AG04449 (cell line): ENCODE measurements around the gene TOM1.
A peak's percentile ranks its signal among the peaks of the same experiment; 100 is the strongest.

Experiments
- CTCF ChIA-PET: fragments of 350-600 bp; formaldehyde crosslinking; extraction: SDS; loops from one replicate; lab custom pipeline; 2021; ENCODE audit warnings: antibody characterized with exemption; lab: Yijun Ruan, JAX
- POLR2A ChIA-PET: fragments of 400-600, 350-600 bp; formaldehyde crosslinking; extraction: SDS; loops from one replicate; lab custom pipeline; 2020; ENCODE audit warnings: antibody characterized with exemption, inconsistent platforms; lab: Yijun Ruan, JAX
- DNase-seq: peaks from one replicate; pipeline ENCODE4 v3.0.0-alpha.2; 2010; ENCODE audit warnings: low read depth, low spot score
- H3K4me3 ChIP-seq: 2 replicates; pipeline ENCODE4 v1.5.1; 2011; ENCODE audit warnings: low read depth, mild to moderate bottlenecking, control low read depth, low read length
- TF ChIP-seq, protein P1 (sequence below): IDR thresholded peaks from one replicate; pipeline ENCODE4 v1.5.1; 2011; ENCODE audit warnings: mild to moderate bottlenecking, moderate library complexity, low read length, control low read depth, inconsistent platforms; ENCODE audit not compliant: insufficient read depth; ENCODE audit errors: missing control alignments

TOM1 gene

DNA sequence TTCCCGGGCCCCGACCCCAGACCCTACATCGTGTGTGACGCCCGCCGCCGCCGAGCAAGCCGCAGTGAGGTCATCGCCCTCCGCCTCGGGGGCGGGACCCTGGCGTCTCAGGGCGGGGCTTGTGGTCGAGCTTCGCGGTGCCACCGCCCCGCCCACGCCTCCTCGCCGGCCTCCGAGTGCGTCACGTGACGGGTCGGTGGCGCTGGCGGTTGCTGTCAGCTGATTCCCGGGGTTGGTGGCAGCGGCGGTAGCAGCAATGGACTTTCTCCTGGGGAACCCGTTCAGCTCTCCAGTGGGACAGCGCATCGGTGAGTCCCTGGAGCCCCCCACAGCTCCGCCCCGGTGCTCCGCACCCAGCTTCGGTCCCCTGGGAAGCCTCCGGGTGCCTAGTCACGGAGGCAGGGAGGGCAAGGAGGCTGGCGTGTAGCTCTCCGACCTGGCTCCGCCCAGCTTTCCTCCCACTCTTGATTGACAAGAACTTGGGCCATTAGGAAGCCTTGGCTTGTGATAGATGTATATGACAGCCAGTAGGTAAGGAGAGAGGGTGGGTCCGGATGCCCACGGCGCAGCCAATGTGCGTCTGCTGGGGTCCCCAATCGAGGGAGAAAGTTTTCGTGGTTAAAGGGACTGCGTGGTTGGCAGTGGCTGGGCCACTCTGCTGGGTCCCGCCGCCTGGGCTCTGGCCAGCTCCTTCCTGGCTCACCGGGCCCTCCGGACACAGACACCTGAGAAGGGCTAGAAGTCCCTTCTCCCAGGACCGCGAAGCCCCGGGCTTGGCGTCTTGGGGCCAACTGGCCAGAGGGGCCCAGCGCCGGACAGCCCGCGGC, at the start of gene TOM1:
TOM1 (plus strand) TSS at position 222 of the 827 bp plus-strand sequence; CDS start at position 257, 35 bp downstream.
- ChIA-PET POLR2A (interaction anchor here (0.6 to 1.4 kb wide), 5 partner anchors 11 to 51 kb away, joined by 3 to 7 read pairs (median 4); no protein-coding TSS in a partner anchor), CTCF (interaction anchor here (0.9 kb wide), 1 partner anchor 14 kb away, joined by 5 read pairs; no protein-coding TSS in a partner anchor)
- TF ChIP-seq, protein P1, sequence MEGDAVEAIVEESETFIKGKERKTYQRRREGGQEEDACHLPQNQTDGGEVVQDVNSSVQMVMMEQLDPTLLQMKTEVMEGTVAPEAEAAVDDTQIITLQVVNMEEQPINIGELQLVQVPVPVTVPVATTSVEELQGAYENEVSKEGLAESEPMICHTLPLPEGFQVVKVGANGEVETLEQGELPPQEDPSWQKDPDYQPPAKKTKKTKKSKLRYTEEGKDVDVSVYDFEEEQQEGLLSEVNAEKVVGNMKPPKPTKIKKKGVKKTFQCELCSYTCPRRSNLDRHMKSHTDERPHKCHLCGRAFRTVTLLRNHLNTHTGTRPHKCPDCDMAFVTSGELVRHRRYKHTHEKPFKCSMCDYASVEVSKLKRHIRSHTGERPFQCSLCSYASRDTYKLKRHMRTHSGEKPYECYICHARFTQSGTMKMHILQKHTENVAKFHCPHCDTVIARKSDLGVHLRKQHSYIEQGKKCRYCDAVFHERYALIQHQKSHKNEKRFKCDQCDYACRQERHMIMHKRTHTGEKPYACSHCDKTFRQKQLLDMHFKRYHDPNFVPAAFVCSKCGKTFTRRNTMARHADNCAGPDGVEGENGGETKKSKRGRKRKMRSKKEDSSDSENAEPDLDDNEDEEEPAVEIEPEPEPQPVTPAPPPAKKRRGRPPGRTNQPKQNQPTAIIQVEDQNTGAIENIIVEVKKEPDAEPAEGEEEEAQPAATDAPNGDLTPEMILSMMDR = no peak
- DNase-seq = peak; percentile 98
- H3K4me3 ChIP-seq = peak within 1 kb of the TSS; percentile 88

DNA sequence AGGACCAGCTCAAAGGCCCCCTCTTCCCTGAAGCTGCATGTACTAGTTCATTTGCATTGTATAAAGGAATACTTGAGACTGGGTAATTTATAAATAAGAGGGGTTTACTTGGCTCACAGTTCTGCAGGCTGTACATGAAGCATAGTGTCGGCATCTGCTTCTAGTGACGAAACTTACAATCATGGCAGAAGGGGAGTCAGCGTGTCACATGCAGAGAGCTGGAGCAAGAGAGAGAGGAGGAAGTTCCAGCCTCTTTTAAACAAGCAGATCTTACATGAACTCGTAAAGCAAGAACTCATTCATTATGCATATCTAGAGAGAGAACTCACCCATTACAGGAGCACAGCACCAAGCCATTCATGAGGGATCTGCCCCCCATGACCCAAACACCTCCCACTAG, 49.5 kb upstream of the TOM1 start:
- H3K4me3 ChIP-seq = no peak overlapping the region
- CTCF ChIA-PET = no interaction called here
- TF ChIP-seq, protein P1 = no peak
- DNase-seq = no peak
- POLR2A ChIA-PET = no interaction called here

DNA sequence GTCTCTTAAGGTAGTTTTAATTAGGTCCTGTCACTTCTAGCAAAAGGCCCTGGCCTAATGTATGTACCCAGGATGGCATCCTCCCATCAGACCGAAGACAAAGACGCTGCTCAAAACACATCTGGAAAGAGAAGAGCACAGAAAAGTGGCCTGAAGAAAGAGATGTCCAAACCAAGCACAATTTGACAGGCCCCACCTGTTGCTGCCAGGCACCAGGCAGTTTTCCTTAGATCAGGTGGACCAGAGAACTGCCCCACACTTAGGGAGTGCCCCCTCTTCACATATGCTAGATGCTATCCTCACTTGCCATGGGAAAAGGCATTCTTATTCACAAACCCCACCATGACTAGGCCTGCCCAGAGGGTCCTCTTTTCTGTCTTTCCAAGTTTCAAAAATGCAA, 45.7 kb upstream of the TOM1 start:
- POLR2A ChIA-PET = no interaction called here
- CTCF ChIA-PET = interaction anchor here (3.0 kb wide), 1 partner anchor 22 kb away, joined by 9 read pairs; no protein-coding TSS in a partner anchor

DNA sequence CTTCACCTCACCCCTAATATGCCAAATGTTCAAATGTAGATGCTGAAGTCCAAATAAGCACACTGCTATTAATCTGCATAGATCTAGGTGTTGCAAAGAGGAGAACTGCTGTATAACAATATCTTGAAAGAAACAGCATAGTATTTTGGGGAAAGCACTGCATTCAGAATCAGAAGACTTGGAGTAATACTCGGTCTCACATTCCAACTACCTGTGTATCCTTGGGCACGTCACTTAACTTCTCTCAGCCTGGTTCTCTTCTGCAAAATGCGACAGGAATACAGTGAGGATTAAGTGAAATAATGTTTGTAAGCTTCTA, 42.7 kb upstream of the TOM1 start:
- peak overlapping the region; percentile 72 for H3K4me3 ChIP-seq
- DNase-seq = no peak
- POLR2A ChIA-PET = interaction anchor here (0.5 kb wide), 1 partner anchor 104 kb away, joined by 3 read pairs; no protein-coding TSS in a partner anchor
- TF ChIP-seq, protein P1 = no peak
- CTCF ChIA-PET = interaction anchor here (1.5 to 3.8 kb wide), 3 partner anchors 12 to 27 kb away, joined by 4 to 16 read pairs (median 10); no protein-coding TSS in a partner anchor

More for the DNA sequence above, 45.7 kb upstream of the TOM1 start:
- H3K4me3 ChIP-seq = no peak overlapping the region
- TF ChIP-seq, protein P1 = no peak
- no peak for DNase-seq

DNA sequence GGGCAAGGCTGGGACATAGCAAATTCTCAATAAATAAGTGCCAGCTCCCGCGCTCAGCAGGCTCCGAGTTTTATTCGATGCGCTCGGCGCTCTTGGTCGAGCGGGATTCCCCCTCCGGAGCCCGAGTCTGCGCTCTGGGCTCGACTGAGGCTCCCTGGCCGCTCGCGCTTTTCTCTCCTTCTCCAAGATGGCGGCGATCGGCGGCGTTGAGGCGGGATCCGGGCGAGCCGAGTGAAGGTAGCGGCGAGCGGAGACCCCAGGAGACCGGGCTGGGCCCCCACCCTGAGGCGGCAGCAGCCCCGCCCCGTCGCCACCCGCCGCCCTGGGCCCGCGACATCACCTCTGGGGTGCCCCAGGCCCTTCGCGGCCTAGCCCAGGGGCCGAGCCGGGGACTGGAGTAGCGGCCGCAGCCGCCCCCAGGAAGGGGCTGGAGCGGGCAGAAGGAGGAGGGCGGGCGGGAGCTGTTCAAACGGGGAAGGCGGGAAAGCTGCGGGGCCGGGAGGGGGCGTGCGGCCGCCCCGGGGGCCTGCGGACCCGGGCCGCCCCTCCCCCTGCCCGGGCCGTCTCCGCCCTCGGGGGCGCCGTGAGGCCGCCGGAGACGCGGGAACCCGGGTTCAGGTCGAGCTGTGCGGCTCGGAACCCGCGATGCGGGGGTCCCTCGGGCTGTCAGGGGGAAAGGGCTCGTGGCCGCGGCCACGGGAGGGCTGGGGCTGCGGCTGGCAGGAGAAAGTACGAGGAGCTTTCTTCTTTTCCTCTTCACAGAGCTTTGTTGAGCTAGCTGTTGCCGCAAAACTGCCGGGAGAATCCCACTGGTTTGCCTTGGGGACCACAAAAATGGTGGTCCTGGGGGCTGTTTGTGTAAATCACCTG, 42.1 kb upstream of the TOM1 start, which contains the start of gene HMGXB4:
HMGXB4 (plus strand) TSS at position 173 of the 870 bp plus-strand sequence. CDS start 4,898 bp downstream, outside the sequence.
- ChIA-PET CTCF (interaction anchor here (1.5 to 3.8 kb wide), 3 partner anchors 12 to 27 kb away, joined by 4 to 16 read pairs (median 10); no protein-coding TSS in a partner anchor), POLR2A (interaction anchor here (0.5 kb wide), 1 partner anchor 103 kb away, joined by 3 read pairs; no protein-coding TSS in a partner anchor)
- peak; percentile 38 for DNase-seq
- TF ChIP-seq, protein P1 = peak; percentile 5
- H3K4me3 ChIP-seq = peak within 1 kb of the TSS; percentile 72
